ENCODE data around the gene ASB2.

DNA sequence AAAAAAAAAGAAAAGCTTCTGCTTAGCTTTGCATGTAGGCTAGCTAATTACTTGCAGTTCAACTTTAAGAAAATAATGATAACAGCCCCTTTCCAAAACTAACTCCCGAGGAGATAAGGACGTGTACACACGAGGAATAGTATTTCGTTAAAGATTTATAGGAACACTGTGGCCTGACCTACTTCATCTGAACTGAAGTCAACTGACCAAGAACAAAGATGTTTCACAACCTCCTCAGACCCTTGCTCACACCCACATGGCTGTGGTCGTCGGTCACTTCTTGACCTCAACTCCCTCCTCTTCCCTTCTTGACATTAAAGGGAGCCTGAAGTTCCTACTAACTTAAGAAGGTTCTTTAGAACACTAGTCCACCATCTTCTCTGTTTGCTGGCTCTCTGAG lies 74.6 kb downstream of the ASB2 start:
- TF ChIP-seq, protein P1, sequence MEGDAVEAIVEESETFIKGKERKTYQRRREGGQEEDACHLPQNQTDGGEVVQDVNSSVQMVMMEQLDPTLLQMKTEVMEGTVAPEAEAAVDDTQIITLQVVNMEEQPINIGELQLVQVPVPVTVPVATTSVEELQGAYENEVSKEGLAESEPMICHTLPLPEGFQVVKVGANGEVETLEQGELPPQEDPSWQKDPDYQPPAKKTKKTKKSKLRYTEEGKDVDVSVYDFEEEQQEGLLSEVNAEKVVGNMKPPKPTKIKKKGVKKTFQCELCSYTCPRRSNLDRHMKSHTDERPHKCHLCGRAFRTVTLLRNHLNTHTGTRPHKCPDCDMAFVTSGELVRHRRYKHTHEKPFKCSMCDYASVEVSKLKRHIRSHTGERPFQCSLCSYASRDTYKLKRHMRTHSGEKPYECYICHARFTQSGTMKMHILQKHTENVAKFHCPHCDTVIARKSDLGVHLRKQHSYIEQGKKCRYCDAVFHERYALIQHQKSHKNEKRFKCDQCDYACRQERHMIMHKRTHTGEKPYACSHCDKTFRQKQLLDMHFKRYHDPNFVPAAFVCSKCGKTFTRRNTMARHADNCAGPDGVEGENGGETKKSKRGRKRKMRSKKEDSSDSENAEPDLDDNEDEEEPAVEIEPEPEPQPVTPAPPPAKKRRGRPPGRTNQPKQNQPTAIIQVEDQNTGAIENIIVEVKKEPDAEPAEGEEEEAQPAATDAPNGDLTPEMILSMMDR (IDR thresholded peaks at IDR 0.05 in 8 of 11, conservative IDR thresholded peaks at IDR 0.05 in 3 of 11): no peak
- TF ChIP-seq POLR2AphosphoS5 (IDR thresholded peaks at IDR 0.05): no peak
